Raji (cell line): Measurements from ENCODE around the gene TSHZ3.

Experiments used
- POLR2A ChIP-seq: IDR thresholded peaks from 2 replicates; pipeline ENCODE4 v1.6.1; 2011; ENCODE audit warnings: low read depth, low read length, control low read depth; ENCODE audit not compliant: insufficient read depth

Gene TSHZ3

GRCh38 chr19:31299665-31300064, 49.6 kb downstream of the TSHZ3 start:
- no peak for TF ChIP-seq POLR2A

DNA sequence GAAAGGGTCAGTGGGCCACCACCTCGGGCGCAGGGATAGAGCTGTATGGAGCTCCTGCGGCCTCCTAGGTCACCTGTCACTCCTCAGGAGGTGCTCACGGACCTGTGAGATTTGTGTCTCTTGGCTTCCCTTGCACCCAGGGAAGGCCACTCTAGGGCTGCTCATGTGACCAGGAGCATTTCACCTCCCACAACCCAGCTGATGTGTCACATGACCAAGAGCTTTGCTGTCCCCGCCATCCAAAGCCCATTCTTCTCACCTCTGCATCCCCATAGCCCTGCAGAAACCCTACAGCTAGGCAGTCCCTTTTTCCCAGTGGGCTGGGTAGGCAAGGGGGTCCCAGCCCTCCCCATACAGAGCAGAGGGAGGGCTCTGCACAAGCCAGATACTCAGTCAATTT, 51.2 kb downstream of the TSHZ3 start:
- TF ChIP-seq POLR2A, result no peak

DNA sequence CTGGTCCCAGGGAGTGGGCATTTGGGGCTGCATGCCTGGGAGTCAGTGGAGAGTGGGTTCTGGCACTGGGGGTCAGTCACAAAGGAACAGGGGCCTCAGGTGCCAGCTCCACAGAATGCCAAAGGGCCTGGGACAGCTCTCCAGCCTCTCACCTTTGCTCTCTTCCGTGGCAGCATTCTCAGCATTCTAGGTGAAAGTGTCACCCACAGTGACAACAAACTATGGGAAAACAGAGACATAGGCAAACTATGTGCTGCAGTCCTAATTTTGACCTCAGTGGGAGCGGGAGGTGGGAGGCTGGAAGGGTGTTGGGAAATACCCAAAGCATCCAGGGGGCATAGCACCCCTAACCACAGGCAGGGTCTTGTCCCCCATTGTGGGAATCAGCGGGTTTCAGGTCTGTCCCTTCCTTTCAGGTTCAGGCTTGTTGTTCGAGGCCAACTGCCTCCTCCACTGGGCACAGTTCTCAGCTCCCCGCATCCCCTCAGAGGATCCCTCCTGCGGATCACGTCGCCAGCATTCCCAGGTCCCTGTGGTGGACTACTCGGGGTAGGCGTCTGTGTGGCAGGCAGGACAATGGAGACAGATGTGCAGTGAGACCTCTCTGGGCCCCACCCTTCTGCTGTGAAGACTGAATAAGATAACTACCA, 52.4 kb downstream of the TSHZ3 start:
- TF ChIP-seq POLR2A, result no peak

GRCh38 chr19:31294189-31294588, 55.0 kb downstream of the TSHZ3 start:
- TF ChIP-seq POLR2A, result no peak

DNA sequence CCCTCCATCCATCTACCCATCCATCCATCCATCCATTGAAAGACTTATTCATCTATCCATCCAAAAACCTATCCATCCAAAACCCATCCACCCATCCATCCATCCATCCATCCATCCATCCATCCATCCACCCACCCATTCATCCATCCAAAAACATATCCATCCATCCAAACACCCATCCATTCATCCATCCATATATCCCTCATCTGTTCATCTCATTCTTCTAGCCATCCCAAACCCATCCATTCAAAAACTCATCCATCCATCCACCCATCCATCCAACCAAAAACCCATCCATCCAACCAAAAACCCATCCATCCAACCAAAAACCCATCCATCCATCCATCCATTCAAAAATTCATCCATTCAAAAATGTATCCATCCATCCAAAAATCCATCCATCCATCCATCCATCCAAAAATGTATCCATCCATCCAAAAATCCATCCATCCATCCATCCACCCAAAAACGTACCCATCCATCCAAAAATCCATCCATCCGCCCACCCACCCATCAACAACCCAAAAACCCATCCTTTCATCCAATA, 56.5 kb downstream of the TSHZ3 start:
- no peak for TF ChIP-seq POLR2A

DNA sequence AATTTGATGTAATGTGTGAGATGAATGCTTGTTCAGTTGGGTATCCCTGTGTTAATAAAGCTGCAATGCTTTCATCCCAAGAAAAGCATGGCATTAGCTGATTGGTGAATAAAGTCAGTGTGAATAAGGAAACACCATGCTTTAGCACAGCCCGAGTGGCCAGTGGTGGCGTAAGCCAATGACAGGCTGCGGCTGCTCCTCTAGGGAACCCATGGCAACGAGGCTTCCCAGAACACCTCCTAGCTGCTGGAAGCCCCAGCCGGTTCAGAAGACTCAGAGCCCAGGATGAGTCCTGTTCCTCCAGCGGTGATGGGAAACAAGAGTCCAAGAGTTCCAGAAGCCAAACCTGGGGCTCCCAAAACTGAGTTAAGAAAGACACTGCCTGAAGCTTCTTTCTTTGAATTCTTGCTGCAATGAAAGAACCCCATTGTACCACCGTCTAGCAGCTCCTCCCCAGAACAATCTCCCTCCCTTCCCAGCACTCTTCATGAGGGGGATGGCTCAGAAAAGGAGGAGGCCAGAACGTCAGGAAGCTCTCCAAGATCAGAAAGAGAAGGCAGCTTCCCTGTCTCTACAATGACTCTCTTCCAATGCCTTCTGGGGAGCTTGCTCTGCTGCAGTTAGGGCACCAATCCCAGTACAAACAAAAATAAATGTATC, 58.2 kb downstream of the TSHZ3 start:
- TF ChIP-seq POLR2A, result no peak

GRCh38 chr19:31289976-31290375, 59.3 kb downstream of the TSHZ3 start:
- TF ChIP-seq POLR2A, result no peak

- TF ChIP-seq POLR2A, result no peak
These were observed 59.8 kb downstream of the TSHZ3 start for GRCh38 chr19:31289381-31289880.

DNA sequence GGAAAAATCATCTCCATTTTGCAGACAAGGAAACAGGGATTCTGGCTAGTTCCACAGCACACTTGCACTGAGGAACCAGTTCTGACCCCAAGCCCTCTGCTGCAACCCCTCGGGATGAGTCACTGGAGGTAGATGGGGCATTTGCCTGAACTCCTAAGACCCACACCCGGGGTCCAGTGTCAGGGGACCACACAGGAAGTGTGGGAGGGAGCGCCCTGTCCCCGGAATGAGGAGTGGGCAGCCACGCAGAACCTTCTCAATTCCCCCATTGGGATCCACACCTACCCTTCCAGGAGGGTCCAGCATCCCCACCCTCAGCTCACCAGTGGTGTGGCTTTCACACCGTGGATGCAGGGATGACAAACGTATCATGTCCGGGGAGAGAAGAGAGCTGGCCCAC, 62.7 kb downstream of the TSHZ3 start:
- no peak for TF ChIP-seq POLR2A

DNA sequence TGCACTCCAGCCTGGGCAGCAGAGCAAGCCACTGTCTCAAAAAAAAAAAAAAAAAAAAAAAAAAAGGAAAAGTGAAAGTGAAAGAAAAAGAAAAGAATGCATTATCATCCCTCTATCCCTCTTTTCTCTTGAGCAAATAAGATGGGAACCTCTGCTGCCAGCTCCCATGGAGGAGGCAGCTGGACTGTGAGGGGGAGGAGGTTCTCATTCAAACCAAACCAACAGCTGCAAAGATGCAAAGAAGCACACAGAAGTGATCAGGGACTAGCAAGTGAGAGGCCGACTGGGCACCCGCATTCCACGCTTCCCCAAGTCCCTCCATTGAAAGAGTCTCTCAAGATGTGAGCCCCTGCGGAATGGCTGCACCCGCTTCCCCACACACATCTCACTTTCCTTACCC, 63.5 kb downstream of the TSHZ3 start:
- TF ChIP-seq POLR2A, result no peak

DNA sequence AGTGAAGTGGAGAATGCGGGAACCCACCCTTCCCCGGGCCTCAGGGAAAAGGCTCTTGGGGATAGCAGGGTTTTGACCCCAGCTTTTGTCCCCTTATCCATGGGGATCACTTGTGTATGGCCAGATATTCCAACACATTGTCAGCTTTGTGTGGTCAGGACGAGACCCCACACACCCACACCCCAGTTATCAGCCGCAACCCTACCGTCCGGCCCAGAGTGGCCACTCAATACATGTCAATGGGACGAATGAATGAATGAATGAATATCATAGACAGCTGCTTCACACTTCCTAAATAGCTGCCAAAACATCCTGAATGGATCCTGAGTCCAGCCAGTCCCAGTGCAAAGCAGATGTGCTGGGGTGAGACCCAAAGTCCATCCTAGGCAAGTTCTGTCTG, 64.6 kb downstream of the TSHZ3 start:
- no peak for TF ChIP-seq POLR2A

DNA sequence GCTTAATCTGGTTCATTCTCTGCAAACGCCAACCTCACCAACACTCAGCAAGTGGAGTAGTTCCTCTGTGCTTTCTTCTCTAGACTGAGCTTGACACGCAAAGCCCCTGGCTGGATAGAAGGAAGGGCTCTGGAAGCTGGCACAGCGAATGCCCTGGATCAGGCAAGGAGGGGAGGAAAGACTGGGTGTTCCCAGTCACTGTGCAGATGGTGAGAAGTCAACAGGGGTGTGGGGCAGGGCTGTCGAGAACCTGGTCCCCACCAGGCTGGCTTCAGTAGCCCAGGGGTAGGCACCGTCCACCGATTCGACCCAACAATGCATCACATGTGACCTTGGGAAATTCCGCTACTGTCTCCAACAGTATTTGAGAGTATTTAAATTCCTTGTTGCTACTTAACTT, 65.5 kb downstream of the TSHZ3 start:
- TF ChIP-seq POLR2A, result no peak

DNA sequence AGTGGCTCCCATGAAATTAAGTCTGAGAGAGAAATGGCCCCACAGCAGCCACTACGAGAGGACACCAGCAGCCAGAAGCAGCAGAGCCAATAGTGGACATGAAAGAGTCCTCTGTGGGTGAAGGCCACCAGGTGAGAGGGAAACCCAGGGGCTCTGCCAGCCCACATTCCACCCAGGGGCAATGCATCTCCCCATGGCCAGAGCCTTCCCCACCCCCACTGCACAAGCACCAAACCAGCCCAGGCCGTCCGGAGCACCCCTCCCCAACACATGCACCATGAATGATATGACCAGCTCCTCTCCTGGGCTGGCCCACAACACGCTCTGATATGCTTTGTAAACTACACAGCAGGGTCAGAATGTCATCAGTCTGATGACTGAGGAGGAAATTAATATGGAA, 66.9 kb downstream of the TSHZ3 start:
- no peak for TF ChIP-seq POLR2A

DNA sequence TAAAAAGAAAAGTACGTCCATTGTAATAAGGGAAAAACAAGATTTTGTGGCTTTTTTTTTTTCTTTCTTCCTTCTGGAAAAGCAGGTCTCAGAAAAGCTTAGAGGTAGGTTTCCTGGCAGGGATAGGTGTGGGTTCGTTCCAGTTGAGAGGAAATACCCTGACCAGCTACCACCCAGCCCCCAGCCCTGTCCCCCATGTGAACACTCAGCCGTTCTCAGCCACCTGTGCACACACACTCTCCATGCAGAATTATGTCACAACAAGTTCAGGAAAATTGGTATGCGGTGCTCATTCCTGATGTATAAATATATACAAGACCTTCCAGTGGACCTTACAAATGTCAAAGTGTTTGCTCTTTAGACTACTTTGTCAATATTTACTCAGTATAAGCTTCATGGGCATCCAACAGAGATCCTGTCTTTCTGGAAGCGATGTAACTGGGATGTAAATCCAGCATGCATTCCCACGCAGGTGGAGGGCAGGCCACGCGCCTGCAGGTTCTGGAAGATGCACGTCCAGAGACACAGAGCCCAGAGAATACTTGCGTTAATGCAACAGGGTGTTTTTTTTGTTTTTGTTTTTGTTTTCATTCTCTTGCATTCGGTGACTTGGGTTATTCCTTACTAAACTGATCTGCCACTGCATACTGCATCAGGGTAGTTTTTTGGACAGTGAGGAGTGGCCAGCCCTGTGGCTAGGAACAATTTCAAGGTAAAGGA, 68.8 kb downstream of the TSHZ3 start:
- TF ChIP-seq POLR2A, result no peak

GRCh38 chr19:31279436-31279765, 69.8 kb downstream of the TSHZ3 start:
- no peak for TF ChIP-seq POLR2A
